DMS114 treated with DMSO at 0.1 percent for 48 hours (cell line): ENCODE results near the gene MALSU1.

Experiments used
- DNase-seq: peaks from one replicate; lab custom pipeline; 2025; ENCODE audit not compliant: unreplicated experiment; lab: John Stamatoyannopoulos, UW

The MALSU1 gene

GRCh38 chr7:23298885-23299769 lies at the start of gene MALSU1:
Gene MALSU1 (plus strand): TSS chr7:23299339. CDS start chr7:23299353, 14 bp downstream.
- peak; percentile 95 for DNase-seq

- DNase-seq, result no peak
Observed at GRCh38 chr7:23249486-23249885, 49.7 kb upstream of the MALSU1 start.

DNA sequence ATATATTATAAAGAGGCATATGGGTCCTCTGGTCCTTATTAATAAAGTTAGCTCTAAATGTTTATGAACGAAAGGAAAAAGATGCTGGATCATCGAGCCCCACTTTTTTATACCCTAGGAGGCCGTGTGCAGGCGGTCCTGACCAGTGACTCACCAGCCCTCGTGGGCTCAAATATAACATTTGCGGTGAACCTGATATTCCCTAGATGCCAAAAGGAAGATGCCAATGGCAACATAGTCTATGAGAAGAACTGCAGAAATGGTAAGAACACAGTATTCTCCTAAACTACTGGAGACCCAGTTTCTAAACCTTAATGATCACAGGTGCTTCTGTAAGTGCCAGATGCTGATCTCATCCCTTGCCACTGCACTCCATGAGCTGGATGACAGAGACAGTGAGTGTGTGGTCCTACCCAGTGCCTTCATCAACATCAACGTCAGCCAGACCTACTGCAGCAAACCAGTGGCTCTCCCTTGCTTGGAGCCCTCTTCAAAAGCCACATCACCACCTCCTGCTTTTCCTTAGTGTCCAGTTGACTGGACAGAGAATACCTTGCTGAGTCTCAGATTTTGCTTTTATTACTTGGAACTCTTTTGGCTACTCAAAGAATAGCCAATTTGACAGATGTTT lies 45.0 kb upstream of the MALSU1 start:
- no peak for DNase-seq

DNA sequence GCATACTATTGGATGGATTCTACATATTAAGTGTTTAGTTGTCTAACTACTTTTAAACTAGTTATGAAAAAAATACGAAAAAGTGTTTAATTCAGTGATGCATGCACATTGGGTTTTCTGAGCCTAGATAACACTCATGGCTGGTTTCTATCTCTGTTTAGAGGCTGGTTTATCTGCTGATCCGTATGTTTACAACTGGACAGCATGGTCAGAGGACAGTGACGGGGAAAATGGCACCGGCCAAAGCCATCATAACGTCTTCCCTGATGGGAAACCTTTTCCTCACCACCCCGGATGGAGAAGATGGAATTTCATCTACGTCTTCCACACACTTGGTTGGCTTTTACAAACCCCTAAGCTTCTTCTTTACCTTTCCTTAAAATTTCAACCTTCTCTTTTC lies 42.4 kb upstream of the MALSU1 start:
- no peak for DNase-seq

GRCh38 chr7:23260371-23260770 lies 38.8 kb upstream of the MALSU1 start:
- no peak for DNase-seq

GRCh38 chr7:23261843-23262452 lies 37.2 kb upstream of the MALSU1 start:
- DNase-seq, result peak; percentile 28

- DNase-seq, result no peak
Observed at GRCh38 chr7:23264916-23265458, 34.2 kb upstream of the MALSU1 start.

DNA sequence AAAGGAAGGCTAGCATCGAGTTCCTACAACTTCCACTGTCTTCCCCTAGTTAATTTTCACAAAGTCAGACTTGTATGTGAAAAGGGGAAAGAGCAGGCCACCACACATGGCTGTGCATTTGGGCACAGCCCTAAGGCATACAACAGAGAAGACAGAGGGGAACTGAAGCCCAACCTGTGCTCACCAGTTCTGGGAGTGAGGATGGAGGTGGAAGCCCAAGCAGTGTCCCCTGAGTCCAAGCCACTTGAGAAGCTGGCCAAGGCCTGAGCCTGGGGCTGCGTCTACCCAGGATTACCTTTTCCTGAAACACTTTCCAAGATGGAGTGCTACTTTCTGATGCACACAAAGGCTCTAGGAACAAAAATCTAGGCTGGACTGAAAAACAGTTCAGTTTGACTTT lies 32.2 kb upstream of the MALSU1 start:
- no peak for DNase-seq

- no peak for DNase-seq
Observed at GRCh38 chr7:23267357-23267756, 31.8 kb upstream of the MALSU1 start.

GRCh38 chr7:23268167-23268566 lies 31.0 kb upstream of the MALSU1 start:
- no peak for DNase-seq

GRCh38 chr7:23268746-23269145 lies 30.4 kb upstream of the MALSU1 start:
- DNase-seq, result no peak

- no peak for DNase-seq
Observed at GRCh38 chr7:23272275-23272674, 26.9 kb upstream of the MALSU1 start.

- peak; percentile 56 for DNase-seq
Observed at GRCh38 chr7:23273141-23273599, 26.0 kb upstream of the MALSU1 start.

GRCh38 chr7:23275912-23276311 lies 23.2 kb upstream of the MALSU1 start:
- no peak for DNase-seq

GRCh38 chr7:23276376-23276775 lies 22.8 kb upstream of the MALSU1 start:
- DNase-seq, result no peak

- DNase-seq, result no peak
Observed at GRCh38 chr7:23276947-23277346, 22.2 kb upstream of the MALSU1 start.

GRCh38 chr7:23277359-23277989 lies 21.7 kb upstream of the MALSU1 start:
- DNase-seq, result peak; percentile 83

- DNase-seq, result no peak
Observed at GRCh38 chr7:23279819-23280525, 19.2 kb upstream of the MALSU1 start.

DNA sequence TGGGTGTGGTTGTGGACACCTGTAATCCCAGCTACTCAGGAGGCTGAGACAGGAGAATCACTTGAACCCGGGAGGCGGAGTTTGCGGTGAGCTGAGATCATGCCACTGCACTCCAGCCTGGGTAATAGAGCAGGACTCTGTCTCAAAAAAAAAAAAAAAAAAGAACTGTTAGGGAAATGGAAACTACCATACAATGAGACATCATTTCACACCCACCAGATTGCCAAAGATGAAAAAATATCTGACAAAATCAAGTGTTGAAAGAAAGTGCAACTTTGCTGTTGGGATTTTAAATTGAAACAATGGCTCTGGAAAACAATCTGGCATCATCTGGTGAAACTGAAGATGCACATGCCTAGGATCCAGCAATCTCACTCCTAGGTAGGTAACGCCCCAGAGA lies 16.1 kb upstream of the MALSU1 start:
- DNase-seq, result no peak

- DNase-seq, result no peak
Observed at GRCh38 chr7:23284871-23285270, 14.3 kb upstream of the MALSU1 start.
